Spleen (tissue), 7 donors: ENCODE measurements around the gene WDR20.

ENCODE experiments used
- POLR2A ChIP-seq, 3 donors: fragments of 450-650 bp; IDR thresholded peaks; one replicate each; pipeline ENCODE4 v1.5.1; 2017; ENCODE audit warnings: antibody characterized with exemption in 3 of 3, mild to moderate bottlenecking in 1 of 3
- POLR2AphosphoS5 ChIP-seq, 3 donors: sonication (generic); formaldehyde crosslinking; IDR thresholded peaks; one replicate each; pipeline ENCODE4 v1.5.1; 2017; ENCODE audit warnings: antibody characterized with exemption in 3 of 3
- TF ChIP-seq, protein P1 (sequence below), 11 experiments: fragments of 200-600 bp in 7 of 11; fragments of 450-650 bp in 4 of 11; sonication (generic) in 4 of 11; IDR thresholded peaks in 8 of 11; conservative IDR thresholded peaks in 3 of 11; 1 replicate in 7 of 11; 2 replicates in 4 of 11; pipeline versions ENCODE4 v1.4.0 to v1.8.0; 2016 to 2021; ENCODE audit warnings: antibody characterized with exemption in 11 of 11, inconsistent platforms in 4 of 11, mild to moderate bottlenecking in 1 of 11
- donor health status: DM: no; HTN: no; CAD: no; lungs with moderate emphysema.
- donor health status: DM: no; HTN: no; CAD: no.
- donor health status: DM: no; HTN: no; CAD: no.

DNA sequence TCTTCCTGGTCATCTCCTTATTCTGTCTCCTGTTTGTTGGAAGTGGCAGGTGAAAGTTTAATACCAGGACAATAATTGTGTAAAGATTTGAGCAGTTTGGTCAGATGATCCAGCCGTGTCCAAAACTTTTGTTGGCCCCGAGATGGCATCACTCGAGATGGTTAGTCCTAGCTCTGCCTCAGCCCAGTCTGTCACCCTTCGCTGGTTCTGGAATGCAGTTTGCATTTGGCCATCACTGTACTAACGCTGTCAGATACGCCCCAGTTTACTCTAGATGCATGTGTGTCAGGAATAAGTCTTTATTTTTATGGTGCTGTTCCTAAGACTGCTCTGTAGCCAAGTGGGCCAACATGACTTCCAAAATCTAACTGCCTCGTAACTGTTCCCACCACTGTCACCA is 85.7 kb downstream of the WDR20 start:
- TF ChIP-seq, protein P1, sequence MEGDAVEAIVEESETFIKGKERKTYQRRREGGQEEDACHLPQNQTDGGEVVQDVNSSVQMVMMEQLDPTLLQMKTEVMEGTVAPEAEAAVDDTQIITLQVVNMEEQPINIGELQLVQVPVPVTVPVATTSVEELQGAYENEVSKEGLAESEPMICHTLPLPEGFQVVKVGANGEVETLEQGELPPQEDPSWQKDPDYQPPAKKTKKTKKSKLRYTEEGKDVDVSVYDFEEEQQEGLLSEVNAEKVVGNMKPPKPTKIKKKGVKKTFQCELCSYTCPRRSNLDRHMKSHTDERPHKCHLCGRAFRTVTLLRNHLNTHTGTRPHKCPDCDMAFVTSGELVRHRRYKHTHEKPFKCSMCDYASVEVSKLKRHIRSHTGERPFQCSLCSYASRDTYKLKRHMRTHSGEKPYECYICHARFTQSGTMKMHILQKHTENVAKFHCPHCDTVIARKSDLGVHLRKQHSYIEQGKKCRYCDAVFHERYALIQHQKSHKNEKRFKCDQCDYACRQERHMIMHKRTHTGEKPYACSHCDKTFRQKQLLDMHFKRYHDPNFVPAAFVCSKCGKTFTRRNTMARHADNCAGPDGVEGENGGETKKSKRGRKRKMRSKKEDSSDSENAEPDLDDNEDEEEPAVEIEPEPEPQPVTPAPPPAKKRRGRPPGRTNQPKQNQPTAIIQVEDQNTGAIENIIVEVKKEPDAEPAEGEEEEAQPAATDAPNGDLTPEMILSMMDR (IDR thresholded peaks at IDR 0.05 in 8 of 11, conservative IDR thresholded peaks at IDR 0.05 in 3 of 11): no peak
- TF ChIP-seq POLR2A (IDR thresholded peaks at IDR 0.05) (no peak), POLR2AphosphoS5 (IDR thresholded peaks at IDR 0.05) (no peak)
